Panc1 (cell line): ENCODE measurements around the gene TBC1D22A. TPM values are rescaled to one million over a fixed set of nuclear protein-coding genes. Genes with fewer than 3 reads are reported as not detected.

Experiments
- ATAC-seq: fragments of 200-7000 bp; cut with Tn5 transposase; 2 replicates; pipeline ENCODE4 v1.9.1; 2020; ENCODE audit warnings: mild to moderate bottlenecking, moderate library complexity
- BruUV-seq: library from RNA; stranded (reverse); fragments of 400-500 nt; replicated peaks from 2 replicates; lab custom pipeline; 2021; lab: Mats Ljungman, UMichigan
- CTCF ChIA-PET: fragments of 300-600 bp; sonication (Branson Sonifier 250); formaldehyde crosslinking; loops from one replicate; lab custom pipeline; 2022; ENCODE audit warnings: antibody characterized with exemption; lab: Charles Lee
- POLR2A ChIA-PET: fragments of 300-600 bp; sonication (Branson Sonifier 250); formaldehyde crosslinking; loops from one replicate; lab custom pipeline; 2022; ENCODE audit warnings: antibody characterized with exemption; lab: Charles Lee
- DNase-seq: peaks from one replicate; pipeline ENCODE4 v3.0.0-alpha.2; 2010; ENCODE audit warnings: low read depth, low spot score
- H3K27ac ChIP-seq: 2 replicates; pipeline ENCODE4 v1.5.1; 2011; ENCODE audit warnings: mild to moderate bottlenecking, low read length, inconsistent platforms
- H3K27me3 ChIP-seq: fragments of 200-500 bp; sonication (Bioruptor generic); 2 replicates; pipeline ENCODE4 v1.6.0; 2014; ENCODE audit warnings: low read length, inconsistent platforms; ENCODE audit not compliant: control insufficient read depth, insufficient read depth
- H3K36me3 ChIP-seq: fragments of 200-500 bp; sonication (Bioruptor generic); 2 replicates; pipeline ENCODE4 v1.5.1; 2014; ENCODE audit warnings: inconsistent platforms, mild to moderate bottlenecking, low read length, moderate library complexity; ENCODE audit not compliant: control insufficient read depth, insufficient read depth
- H3K4me1 ChIP-seq: 2 replicates; pipeline ENCODE4 v1.5.1; 2011; ENCODE audit warnings: inconsistent platforms, mild to moderate bottlenecking, low read length, moderate library complexity; ENCODE audit not compliant: control insufficient read depth, insufficient read depth
- H3K4me3 ChIP-seq, 2 experiments: 2 replicates each; pipeline ENCODE4 v1.5.1; 2011 to 2012; ENCODE audit warnings: low read depth in 2 of 2, low read length in 2 of 2, mild to moderate bottlenecking in 2 of 2, inconsistent platforms in 1 of 2, moderate library complexity in 1 of 2
- H3K9me3 ChIP-seq: fragments of 200-500 bp; sonication (Bioruptor generic); 2 replicates; pipeline ENCODE4 v1.5.1; 2014; ENCODE audit warnings: low read depth, mild to moderate bottlenecking, inconsistent platforms, low read length, moderate library complexity; ENCODE audit not compliant: control insufficient read depth, insufficient read depth
- CTCF ChIP-seq: fragments of 450-650 bp; IDR thresholded peaks from 2 replicates; pipeline ENCODE4 v1.5.1; 2017; ENCODE audit warnings: mild to moderate bottlenecking
- POLR2AphosphoS5 ChIP-seq: IDR thresholded peaks from 2 replicates; pipeline ENCODE4 v1.6.1; 2012; ENCODE audit warnings: mild to moderate bottlenecking, low read depth, low read length, moderate library complexity
- REST ChIP-seq, 2 experiments: IDR thresholded peaks; 2 replicates each; pipeline ENCODE4 v1.6.1; 2011 to 2012; ENCODE audit warnings: low read depth in 2 of 2, control low read depth in 1 of 2, low read length in 1 of 2, mild to moderate bottlenecking in 1 of 2, moderate library complexity in 1 of 2; ENCODE audit not compliant: insufficient read depth in 1 of 2
- SIN3A ChIP-seq: IDR thresholded peaks from 2 replicates; pipeline ENCODE4 v1.6.1; 2012; ENCODE audit warnings: low read depth, mild to moderate bottlenecking, low read length, moderate library complexity, borderline replicate concordance; ENCODE audit not compliant: insufficient read depth
- TCF7L2 ChIP-seq: IDR thresholded peaks from 2 replicates; pipeline ENCODE4 v1.6.1; 2011; ENCODE audit warnings: mild to moderate bottlenecking, low read depth, low read length, inconsistent platforms
- in situ Hi-C: cut with HindIII; loops from 2 replicates; pipeline ENCODE4 v1.10.0; 2016; ENCODE audit warnings: low sequenced_read_pairs, low pct_unique_long_range_greater_than_20kb
- intact Hi-C: fragments of 100-400 bp; cut with micrococcal nuclease; formaldehyde crosslinking; loops from one replicate; pipeline ENCODE4 v1.10.0; 2022; ENCODE audit not compliant: unreplicated experiment
- total RNA-seq: library from RNA; stranded (reverse); gene quantifications from one replicate; pipeline ENCODE4 v1.2.1, GENCODE V29; 2021; ENCODE audit not compliant: unreplicated experiment

The TBC1D22A gene
- total RNA-seq, 1 experiment from 2014 or later, result 28.7 TPM

GRCh38 chr22:46752286-46752987, 10.0 kb upstream of the TBC1D22A start:
- Histone ChIP-seq H3K4me1 (peaks cover 12% of the 10 kb centered on the region), H3K27ac (no peak overlapping the region), H3K36me3 (no peaks in the 10 kb centered on the region), H3K27me3 (no peaks in the 10 kb centered on the region), H3K9me3 (no peaks in the 10 kb centered on the region), H3K4me3 (no peak overlapping the region)
- intact Hi-C loops, result no loop called here
- ATAC-seq, result no peak
- ChIA-PET POLR2A (no interaction called here), CTCF (no interaction called here)
- in situ Hi-C loops, result no loop called here
- TF ChIP-seq CTCF, result no peak
- no peak for TF ChIP-seq REST (IDR thresholded peaks at IDR 0.05; ENCODE audit: insufficient read depth in 1 of 2, low read depth in 2 of 2, low read length in 1 of 2)
- TF ChIP-seq POLR2AphosphoS5, result no peak
- TF ChIP-seq SIN3A, result no peak
- TF ChIP-seq TCF7L2, result no peak
- BruUV-seq, result no TSS peak
- DNase-seq, result no peak

DNA sequence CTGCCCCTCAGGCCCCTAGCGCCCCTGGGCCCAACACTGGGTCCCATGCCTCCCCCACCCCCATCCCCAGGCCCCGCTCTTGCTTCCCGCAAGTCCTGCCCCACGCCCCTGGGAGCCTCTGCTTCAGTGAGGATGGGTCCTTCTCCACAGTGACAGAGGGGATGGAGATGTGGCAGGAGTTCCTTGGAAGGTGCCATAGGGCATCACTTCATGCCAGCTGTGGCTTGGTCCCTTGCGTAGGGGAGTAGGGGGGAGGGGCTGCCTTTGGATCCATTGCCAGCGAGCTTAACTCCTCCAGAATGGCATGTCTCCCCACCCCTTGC, 9.5 kb upstream of the TBC1D22A start:
- in situ Hi-C loops (no loop called here), intact Hi-C loops (no loop called here)
- ChIA-PET CTCF (no interaction called here), POLR2A (no interaction called here)
- H3K4me3 ChIP-seq, result no peak overlapping the region
- DNase-seq (no peak), ATAC-seq (no peak)
- no peak for TF ChIP-seq POLR2AphosphoS5
- no peak for TF ChIP-seq TCF7L2
- no peak for TF ChIP-seq SIN3A
- no peak for TF ChIP-seq CTCF
- no peak for TF ChIP-seq REST (IDR thresholded peaks at IDR 0.05; ENCODE audit: insufficient read depth in 1 of 2, low read depth in 2 of 2, low read length in 1 of 2)
- H3K27ac ChIP-seq, result no peak overlapping the region
- H3K4me1 ChIP-seq, result peaks cover 12% of the 10 kb centered on the region
- BruUV-seq, result no TSS peak
- no peaks in the 10 kb centered on the region for H3K9me3 ChIP-seq
- H3K36me3 ChIP-seq, result no peaks in the 10 kb centered on the region
- H3K27me3 ChIP-seq, result no peaks in the 10 kb centered on the region
